ENCODE results near the gene LDLRAD4. TPM values are rescaled to one million over a fixed set of nuclear protein-coding genes. Genes with fewer than 3 reads are reported as not detected.

The LDLRAD4 gene
- polyA plus RNA-seq, 1 of the 3 experiments (the other 2 are of a cell fraction): 0.16 TPM

DNA sequence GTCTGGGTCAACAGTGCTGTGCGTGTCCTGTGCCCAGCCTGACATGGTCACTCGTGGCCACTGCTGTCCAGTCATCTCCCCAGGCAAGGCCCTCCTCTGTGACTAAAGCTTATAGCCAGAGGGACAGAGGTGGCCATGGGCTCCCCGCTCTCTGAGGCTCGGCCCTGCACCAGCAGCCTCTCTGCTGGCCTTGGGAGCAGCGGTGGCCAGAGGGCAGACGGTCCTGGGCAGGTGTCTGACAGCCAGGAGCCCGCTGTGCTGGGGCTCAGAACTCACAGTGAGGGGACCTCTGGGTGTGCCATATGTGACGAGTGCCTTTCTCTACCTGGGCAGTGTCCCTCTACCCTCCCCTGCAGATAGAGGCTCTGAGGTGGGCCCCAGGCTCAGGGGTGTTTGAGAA lies 409.1 kb downstream of the LDLRAD4 start:
- ChIA-PET CTCF (interaction anchor here (1.3 to 4.2 kb wide), 3 partner anchors 68 to 468 kb away, joined by 4 to 79 read pairs (median 21); no protein-coding TSS in a partner anchor), POLR2A (no interaction called here)
- no peaks in the 10 kb centered on the region for H3K9me2 ChIP-seq
- no peaks in the 10 kb centered on the region for H4K20me1 ChIP-seq (ENCODE audit: insufficient read depth)
- H3K9ac ChIP-seq: no peak overlapping the region
- no peaks in the 10 kb centered on the region for H3K79me2 ChIP-seq (ENCODE audit: insufficient read depth)
- H3K4me2 ChIP-seq: no peak overlapping the region
- DNase-seq: no peak
- no peak overlapping the region; a peak in 1 of 4 replicates for H3K27ac ChIP-seq (ENCODE audit: low read depth in 2 of 2, low read length in 1 of 2)
- H3K36me3 ChIP-seq (replicated peaks in 1 of 2; ENCODE audit: control insufficient read depth in 1 of 2, insufficient read depth in 2 of 2, low read length in 1 of 2): no peaks in the 10 kb centered on the region
- TF ChIP-seq EP300 (IDR thresholded peaks at IDR 0.05; ENCODE audit: borderline replicate concordance in 1 of 2, low read depth in 1 of 2, low read length in 1 of 2) (no peak), POLR2AphosphoS5 (IDR thresholded peaks at IDR 0.05; ENCODE audit: low read depth, low read length) (no peak), SMC3 (IDR thresholded peaks at IDR 0.05; ENCODE audit: low read depth, low read length) (no peak), SIN3A (IDR thresholded peaks at IDR 0.05; ENCODE audit: borderline replicate concordance, low read depth, low read length) (no peak), EZH2phosphoT487 (IDR thresholded peaks at IDR 0.05; ENCODE audit: borderline replicate concordance, low read depth) (no peak), REST (IDR thresholded peaks at IDR 0.05; ENCODE audit: low read depth, low read length) (no peak), YY1 (IDR thresholded peaks at IDR 0.05; ENCODE audit: low read depth) (no peak), FOSL2 (IDR thresholded peaks at IDR 0.05; ENCODE audit: borderline replicate concordance, low read depth) (no peak), CTCF (IDR thresholded peaks at IDR 0.05) (no peak), FOXM1 (IDR thresholded peaks at IDR 0.05; ENCODE audit: low read depth) (no peak), RAD21 (IDR thresholded peaks at IDR 0.05; ENCODE audit: low read length) (no peak), MEF2A (IDR thresholded peaks at IDR 0.05; ENCODE audit: borderline replicate concordance, low read depth) (no peak)
- TF ChIP-seq, protein P1, sequence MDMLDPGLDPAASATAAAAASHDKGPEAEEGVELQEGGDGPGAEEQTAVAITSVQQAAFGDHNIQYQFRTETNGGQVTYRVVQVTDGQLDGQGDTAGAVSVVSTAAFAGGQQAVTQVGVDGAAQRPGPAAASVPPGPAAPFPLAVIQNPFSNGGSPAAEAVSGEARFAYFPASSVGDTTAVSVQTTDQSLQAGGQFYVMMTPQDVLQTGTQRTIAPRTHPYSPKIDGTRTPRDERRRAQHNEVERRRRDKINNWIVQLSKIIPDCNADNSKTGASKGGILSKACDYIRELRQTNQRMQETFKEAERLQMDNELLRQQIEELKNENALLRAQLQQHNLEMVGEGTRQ (IDR thresholded peaks at IDR 0.05; ENCODE audit: borderline replicate concordance, low read depth, low read length): no peak
- TF ChIP-seq, protein P2, sequence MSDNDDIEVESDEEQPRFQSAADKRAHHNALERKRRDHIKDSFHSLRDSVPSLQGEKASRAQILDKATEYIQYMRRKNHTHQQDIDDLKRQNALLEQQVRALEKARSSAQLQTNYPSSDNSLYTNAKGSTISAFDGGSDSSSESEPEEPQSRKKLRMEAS (IDR thresholded peaks at IDR 0.05; ENCODE audit: low read depth): no peak
- TF ChIP-seq, protein P3, sequence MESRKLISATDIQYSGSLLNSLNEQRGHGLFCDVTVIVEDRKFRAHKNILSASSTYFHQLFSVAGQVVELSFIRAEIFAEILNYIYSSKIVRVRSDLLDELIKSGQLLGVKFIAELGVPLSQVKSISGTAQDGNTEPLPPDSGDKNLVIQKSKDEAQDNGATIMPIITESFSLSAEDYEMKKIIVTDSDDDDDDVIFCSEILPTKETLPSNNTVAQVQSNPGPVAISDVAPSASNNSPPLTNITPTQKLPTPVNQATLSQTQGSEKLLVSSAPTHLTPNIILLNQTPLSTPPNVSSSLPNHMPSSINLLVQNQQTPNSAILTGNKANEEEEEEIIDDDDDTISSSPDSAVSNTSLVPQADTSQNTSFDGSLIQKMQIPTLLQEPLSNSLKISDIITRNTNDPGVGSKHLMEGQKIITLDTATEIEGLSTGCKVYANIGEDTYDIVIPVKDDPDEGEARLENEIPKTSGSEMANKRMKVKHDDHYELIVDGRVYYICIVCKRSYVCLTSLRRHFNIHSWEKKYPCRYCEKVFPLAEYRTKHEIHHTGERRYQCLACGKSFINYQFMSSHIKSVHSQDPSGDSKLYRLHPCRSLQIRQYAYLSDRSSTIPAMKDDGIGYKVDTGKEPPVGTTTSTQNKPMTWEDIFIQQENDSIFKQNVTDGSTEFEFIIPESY (IDR thresholded peaks at IDR 0.05; ENCODE audit: borderline replicate concordance, low read depth): no peak
- TF ChIP-seq, protein P4, sequence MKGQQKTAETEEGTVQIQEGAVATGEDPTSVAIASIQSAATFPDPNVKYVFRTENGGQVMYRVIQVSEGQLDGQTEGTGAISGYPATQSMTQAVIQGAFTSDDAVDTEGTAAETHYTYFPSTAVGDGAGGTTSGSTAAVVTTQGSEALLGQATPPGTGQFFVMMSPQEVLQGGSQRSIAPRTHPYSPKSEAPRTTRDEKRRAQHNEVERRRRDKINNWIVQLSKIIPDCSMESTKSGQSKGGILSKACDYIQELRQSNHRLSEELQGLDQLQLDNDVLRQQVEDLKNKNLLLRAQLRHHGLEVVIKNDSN (IDR thresholded peaks at IDR 0.05; ENCODE audit: borderline replicate concordance, low read depth): no peak
- TF ChIP-seq, protein P5, sequence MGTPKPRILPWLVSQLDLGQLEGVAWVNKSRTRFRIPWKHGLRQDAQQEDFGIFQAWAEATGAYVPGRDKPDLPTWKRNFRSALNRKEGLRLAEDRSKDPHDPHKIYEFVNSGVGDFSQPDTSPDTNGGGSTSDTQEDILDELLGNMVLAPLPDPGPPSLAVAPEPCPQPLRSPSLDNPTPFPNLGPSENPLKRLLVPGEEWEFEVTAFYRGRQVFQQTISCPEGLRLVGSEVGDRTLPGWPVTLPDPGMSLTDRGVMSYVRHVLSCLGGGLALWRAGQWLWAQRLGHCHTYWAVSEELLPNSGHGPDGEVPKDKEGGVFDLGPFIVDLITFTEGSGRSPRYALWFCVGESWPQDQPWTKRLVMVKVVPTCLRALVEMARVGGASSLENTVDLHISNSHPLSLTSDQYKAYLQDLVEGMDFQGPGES (IDR thresholded peaks at IDR 0.05; ENCODE audit: low read depth, low read length): no peak
- H3K9me3 ChIP-seq: no peaks in the 10 kb centered on the region
- H3F3A ChIP-seq (replicated peaks; ENCODE audit: insufficient read depth): no peaks in the 10 kb centered on the region
- H3K27me3 ChIP-seq (ENCODE audit: insufficient read depth): no peaks in the 10 kb centered on the region
- no peak overlapping the region for H3K4me3 ChIP-seq (ENCODE audit: low read depth in 2 of 2, low read length in 1 of 2)
- WGBS (ENCODE audit: low lambda C conversion rate): 59% methylated on average over 2 of the region's 8 CpGs
- H3K4me1 ChIP-seq (ENCODE audit: control insufficient read depth in 1 of 2, insufficient read depth in 2 of 2, low read depth in 1 of 2, low read length in 1 of 2): peaks cover 0 to 36% of the 10 kb centered on the region in 2 experiments; a peak in 2 of 4 replicates
- no peak overlapping the region for H2AFZ ChIP-seq (ENCODE audit: low read depth)

Data from SK-N-SH (cell line).